Measurements from ENCODE around the gene F13A1. TPM values are rescaled to one million over a fixed set of nuclear protein-coding genes. Genes with fewer than 3 reads are reported as not detected.

Gene F13A1
- total and polyA plus RNA-seq, 12 donors = 10.5 to 481 (median 157) TPM

- TF ChIP-seq CTCF (IDR thresholded peaks at IDR 0.05) (no peak), POLR2A (IDR thresholded peaks at IDR 0.05) (no peak)
- intact Hi-C loops (cut with DNase I) = no loop called here
- DNase-seq = no peak
- Histone ChIP-seq H3K27ac (no peak overlapping the region), H3K9me3 (replicated peaks in 1 of 3) (no peaks in the 10 kb centered on the region), H3K4me1 (replicated peaks in 1 of 2) (no peaks in the 10 kb centered on the region), H3K4me3 (no peak overlapping the region), H3K36me3 (replicated peaks in 1 of 2) (no peaks in the 10 kb centered on the region), H3K27me3 (no peaks in the 10 kb centered on the region)
- WGBS, 4 donors = 61 to 68% (median 66%) methylated on average over 2 of the region's 2 CpGs
These were observed 99.7 kb downstream of the F13A1 start for GRCh38 chr6:6220718-6221117.

GRCh38 chr6:6219716-6220115 lies 100.7 kb downstream of the F13A1 start:
- H3K4me1 ChIP-seq (replicated peaks in 1 of 2) = no peaks in the 10 kb centered on the region

GRCh38 chr6:6218759-6219085 lies 101.7 kb downstream of the F13A1 start:
- Histone ChIP-seq H3K27ac (no peak overlapping the region), H3K4me3 (no peak overlapping the region), H3K4me1 (replicated peaks in 1 of 2) (no peaks in the 10 kb centered on the region), H3K27me3 (no peaks in the 10 kb centered on the region), H3K9me3 (replicated peaks in 1 of 3) (no peaks in the 10 kb centered on the region), H3K36me3 (replicated peaks in 1 of 2) (no peaks in the 10 kb centered on the region)
- no peak for DNase-seq
- intact Hi-C loops (cut with DNase I) = no loop called here
- 66 to 82% (median 70%) methylated on average over 3 of the region's 3 CpGs for WGBS, 4 donors
- no peak for TF ChIP-seq CTCF (IDR thresholded peaks at IDR 0.05)
- TF ChIP-seq POLR2A (IDR thresholded peaks at IDR 0.05) = no peak

More at GRCh38 chr6:6219716-6220115, 100.7 kb downstream of the F13A1 start:
- H3K4me3 ChIP-seq = no peak overlapping the region
- no peak for DNase-seq
- H3K9me3 ChIP-seq (replicated peaks in 1 of 3) = no peaks in the 10 kb centered on the region
- no peak overlapping the region for H3K27ac ChIP-seq
- H3K36me3 ChIP-seq (replicated peaks in 1 of 2) = no peaks in the 10 kb centered on the region
- H3K27me3 ChIP-seq = no peaks in the 10 kb centered on the region
- TF ChIP-seq POLR2A (IDR thresholded peaks at IDR 0.05) (no peak), CTCF (IDR thresholded peaks at IDR 0.05) (no peak)
- 58 to 73% (median 65%) methylated on average over 3 of the region's 3 CpGs for WGBS, 4 donors
- intact Hi-C loops (cut with DNase I) = no loop called here

GRCh38 chr6:6217855-6218758 lies 102.4 kb downstream of the F13A1 start:
- Histone ChIP-seq H3K4me3 (no peak overlapping the region), H3K4me1 (replicated peaks in 1 of 2) (no peaks in the 10 kb centered on the region), H3K36me3 (replicated peaks in 1 of 2) (no peaks in the 10 kb centered on the region), H3K27me3 (no peaks in the 10 kb centered on the region), H3K9me3 (replicated peaks in 1 of 3) (no peaks in the 10 kb centered on the region), H3K27ac (no peak overlapping the region)
- no peak for TF ChIP-seq CTCF (IDR thresholded peaks at IDR 0.05)
- no peak for TF ChIP-seq POLR2A (IDR thresholded peaks at IDR 0.05)
- DNase-seq = no peak
- intact Hi-C loops (cut with DNase I) = no loop called here
- WGBS, 4 donors = 49 to 59% (median 52%) methylated on average over 11 of the region's 11 CpGs
